KMS-11 (cell line): ENCODE results near the gene WDR62.
"Not testable (repeated sequence)": the region's sequence is repeated elsewhere in the genome, so short reads cannot be mapped to it uniquely, and the experiment has no call there.

Experiments used
- H2AFZ ChIP-seq: fragments of 200-600 bp; sonication (generic); 2 replicates; pipeline ENCODE4 v1.6.1; 2016; ENCODE audit warnings: antibody characterized with exemption, mixed run types, low read depth
- H3K27ac ChIP-seq: fragments of 200-600 bp; sonication (generic); 2 replicates; pipeline ENCODE4 v1.6.1; 2016; ENCODE audit warnings: mild to moderate bottlenecking, mixed run types
- H3K27me3 ChIP-seq: fragments of 200-600 bp; sonication (generic); 2 replicates; pipeline ENCODE4 v1.6.1; 2017; ENCODE audit warnings: mild to moderate bottlenecking, low read depth, mixed run types, moderate library complexity; ENCODE audit not compliant: insufficient read depth
- H3K36me3 ChIP-seq: fragments of 200-600 bp; sonication (generic); 2 replicates; pipeline ENCODE4 v1.6.1; 2017; ENCODE audit warnings: mild to moderate bottlenecking, mixed run types; ENCODE audit not compliant: insufficient read depth
- H3K4me1 ChIP-seq: fragments of 200-600 bp; sonication (generic); 2 replicates; pipeline ENCODE4 v1.6.1; 2016; ENCODE audit warnings: mild to moderate bottlenecking, low read depth, mixed run types; ENCODE audit not compliant: poor library complexity, severe bottlenecking
- H3K4me2 ChIP-seq: fragments of 200-600 bp; sonication (generic); 2 replicates; pipeline ENCODE4 v1.7.0; 2016; ENCODE audit warnings: mild to moderate bottlenecking, mixed run types
- H3K4me3 ChIP-seq: fragments of 200-600 bp; sonication (generic); IDR thresholded peaks from 2 replicates; pipeline ENCODE4 v1.6.1; 2017; ENCODE audit warnings: low read depth, low read length, mixed read lengths; ENCODE audit not compliant: insufficient read depth
- H3K79me2 ChIP-seq: fragments of 200-600 bp; sonication (generic); 2 replicates; pipeline ENCODE4 v1.6.1; 2016; ENCODE audit warnings: low read depth, mixed run types; ENCODE audit not compliant: insufficient read depth
- H3K9ac ChIP-seq: fragments of 200-600 bp; sonication (generic); 2 replicates; pipeline ENCODE4 v1.6.1; 2016; ENCODE audit warnings: mild to moderate bottlenecking, mixed run types
- H4K20me1 ChIP-seq: fragments of 200-600 bp; sonication (generic); 2 replicates; pipeline ENCODE4 v1.6.1; 2016; ENCODE audit warnings: mild to moderate bottlenecking, mixed run types; ENCODE audit not compliant: insufficient read depth
- CTCF ChIP-seq: fragments of 200-600 bp; sonication (generic); conservative IDR thresholded peaks from 2 replicates; pipeline ENCODE4 v1.6.1; 2017; ENCODE audit warnings: low read depth, mild to moderate bottlenecking, antibody characterized with exemption, low read length, moderate library complexity, mixed read lengths

The WDR62 gene

GRCh38 chr19:36060430-36060829, 5.7 kb downstream of the WDR62 start:
- H3K27ac ChIP-seq: no peak overlapping the region
- H3K79me2 ChIP-seq: peaks cover 38% of the 10 kb centered on the region
- H3K36me3 ChIP-seq: 0 out of 2 replicates have a peak, but pooled peaks cover 7% of the 10 kb centered on the region

GRCh38 chr19:36061367-36061766, 6.7 kb downstream of the WDR62 start:
- H3K4me2 ChIP-seq: no peak overlapping the region
- peaks cover 28% of the 10 kb centered on the region for H3K79me2 ChIP-seq
- H4K20me1 ChIP-seq: peaks cover 4% of the 10 kb centered on the region; the same call in 1 of the 2 replicates
- no peak overlapping the region for H3K9ac ChIP-seq
- no peak for TF ChIP-seq CTCF
- H3K4me1 ChIP-seq: peaks cover 8% of the 10 kb centered on the region
- H3K27ac ChIP-seq: no peak overlapping the region
- no peak overlapping the region for H3K4me3 ChIP-seq
- no peaks in the 10 kb centered on the region for H3K27me3 ChIP-seq
- H3K36me3 ChIP-seq: 0 out of 2 replicates have a peak, but pooled peaks cover 7% of the 10 kb centered on the region
- no peak overlapping the region for H2AFZ ChIP-seq

More at GRCh38 chr19:36060430-36060829, 5.7 kb downstream of the WDR62 start:
- peaks cover 17% of the 10 kb centered on the region for H3K4me1 ChIP-seq
- no peaks in the 10 kb centered on the region for H3K27me3 ChIP-seq
- H3K4me3 ChIP-seq: no peak overlapping the region
- H3K9ac ChIP-seq: no peak overlapping the region
- H4K20me1 ChIP-seq: peaks cover 4% of the 10 kb centered on the region; the same call in 1 of the 2 replicates
- peak; percentile 25; the same call in 1 of the 2 replicates for TF ChIP-seq CTCF
- H2AFZ ChIP-seq: no peak overlapping the region
- no peak overlapping the region for H3K4me2 ChIP-seq

GRCh38 chr19:36064826-36065225, 10.1 kb downstream of the WDR62 start:
- Histone ChIP-seq H3K27me3 (no peaks in the 10 kb centered on the region), H3K4me1 (no peaks in the 10 kb centered on the region), H3K4me3 (no peak overlapping the region), H3K9ac (no peak overlapping the region), H3K36me3 (0 out of 2 replicates have a peak, but pooled peaks cover 4% of the 10 kb centered on the region), H4K20me1 (no peaks in the 10 kb centered on the region), H3K79me2 (peaks cover 4% of the 10 kb centered on the region), H3K4me2 (no peak overlapping the region), H3K27ac (no peak overlapping the region), H2AFZ (no peak overlapping the region)
- no peak for TF ChIP-seq CTCF

- no peak overlapping the region for H3K4me3 ChIP-seq
- H3K4me2 ChIP-seq: no peak overlapping the region
- no peak overlapping the region for H3K27ac ChIP-seq
- H3K9ac ChIP-seq: no peak overlapping the region
- H3K36me3 ChIP-seq: 0 out of 2 replicates have a peak, but pooled peaks cover 4% of the 10 kb centered on the region
- no peaks in the 10 kb centered on the region for H4K20me1 ChIP-seq
- no peak for TF ChIP-seq CTCF
- H3K4me1 ChIP-seq: no peaks in the 10 kb centered on the region
- no peak overlapping the region for H2AFZ ChIP-seq
- H3K27me3 ChIP-seq: no peaks in the 10 kb centered on the region
- H3K79me2 ChIP-seq: no peaks in the 10 kb centered on the region; the same call in 1 of the 2 replicates
Observed at GRCh38 chr19:36067681-36068080, 13.0 kb downstream of the WDR62 start.

- H2AFZ ChIP-seq, H3K79me2 ChIP-seq, H3K4me2 ChIP-seq, H3K36me3 ChIP-seq, H4K20me1 ChIP-seq, H3K4me1 ChIP-seq, H3K4me3 ChIP-seq, H3K27me3 ChIP-seq, H3K27ac ChIP-seq, H3K9ac ChIP-seq: not testable (repeated sequence)
Observed at GRCh38 chr19:36068810-36069499, 14.3 kb downstream of the WDR62 start.
